NCI-H524 (cell line): Measurements from ENCODE around the gene PHYKPL.
A peak's percentile ranks its signal among the peaks of the same experiment; 100 is the strongest.
"Not testable (repeated sequence)": the region's sequence is repeated elsewhere in the genome, so short reads cannot be mapped to it uniquely, and the experiment has no call there.

Source experiments
- DNase-seq, 2 experiments: peaks; one replicate each; lab custom pipeline; 2025; lab: John Stamatoyannopoulos, UW

PHYKPL gene

GRCh38 chr5:178239626-178240301 lies 7.2 kb upstream of the PHYKPL start:
- not testable (repeated sequence) for DNase-seq

- no peak for DNase-seq
Measured at GRCh38 chr5:178238711-178239592, 6.3 kb upstream of the PHYKPL start.

- DNase-seq = no peak
Measured at GRCh38 chr5:178238313-178238635, 5.7 kb upstream of the PHYKPL start.

- DNase-seq = no peak
Measured at GRCh38 chr5:178237431-178238312, 5.1 kb upstream of the PHYKPL start.

- DNase-seq = no peak
Measured at GRCh38 chr5:178236679-178237078, 4.1 kb upstream of the PHYKPL start.

GRCh38 chr5:178236126-178236525 lies 3.5 kb upstream of the PHYKPL start:
- DNase-seq = no peak

GRCh38 chr5:178235588-178235974 lies 3.0 kb upstream of the PHYKPL start:
- DNase-seq = no peak

- peak; percentile 41 to 66 for DNase-seq
Measured at GRCh38 chr5:178234750-178235587, 2.4 kb upstream of the PHYKPL start.

- no peak for DNase-seq
Measured at GRCh38 chr5:178234121-178234749, 1.6 kb upstream of the PHYKPL start.

GRCh38 chr5:178232920-178233429 lies 373 bp upstream of the PHYKPL start:
- no peak for DNase-seq

GRCh38 chr5:178231539-178232123 lies 971 bp downstream of the PHYKPL start:
- no peak for DNase-seq

GRCh38 chr5:178230879-178231538 lies 1.6 kb downstream of the PHYKPL start:
- no peak for DNase-seq

GRCh38 chr5:178229861-178230260 lies 2.7 kb downstream of the PHYKPL start:
- no peak for DNase-seq

- not testable (repeated sequence) for DNase-seq
Measured at GRCh38 chr5:178229111-178229510, 3.5 kb downstream of the PHYKPL start.

- no peak for DNase-seq
Measured at GRCh38 chr5:178228609-178229008, 4.0 kb downstream of the PHYKPL start.

- no peak for DNase-seq
Measured at GRCh38 chr5:178227929-178228328, 4.7 kb downstream of the PHYKPL start.

- no peak for DNase-seq
Measured at GRCh38 chr5:178227138-178227659, 5.4 kb downstream of the PHYKPL start.

- DNase-seq = no peak
Measured at GRCh38 chr5:178225174-178225573, 7.4 kb downstream of the PHYKPL start.

GRCh38 chr5:178224403-178224802 lies 8.2 kb downstream of the PHYKPL start:
- no peak for DNase-seq
